Trophoblast cell (in vitro differentiated cells and primary cell): ENCODE results near the gene PARD3B.
A peak's percentile ranks its signal among the peaks of the same experiment; 100 is the strongest.

ENCODE experiments used
- DNase-seq, 2 donors: peaks; one replicate each; pipeline ENCODE4 v3.0.0-alpha.2; 2016
- H2AFZ ChIP-seq: 2 replicates; pipeline ENCODE4 v1.6.1; 2013; ENCODE audit warnings: low read length, moderate library complexity, mild to moderate bottlenecking; ENCODE audit not compliant: insufficient read depth, poor library complexity
- H2AK5ac ChIP-seq: 2 replicates; pipeline ENCODE4 v1.6.1; 2013; ENCODE audit warnings: mild to moderate bottlenecking, low read length
- H2BK120ac ChIP-seq: 2 replicates; pipeline ENCODE4 v1.6.1; 2013; ENCODE audit warnings: low read length, mild to moderate bottlenecking, moderate library complexity; ENCODE audit not compliant: insufficient read depth, poor library complexity
- H2BK12ac ChIP-seq: 2 replicates; pipeline ENCODE4 v1.6.1; 2013; ENCODE audit warnings: mild to moderate bottlenecking, low read length, moderate library complexity
- H2BK5ac ChIP-seq: 2 replicates; pipeline ENCODE4 v1.6.1; 2013; ENCODE audit warnings: low read length, low read depth, moderate library complexity, mild to moderate bottlenecking; ENCODE audit not compliant: poor library complexity
- H3K14ac ChIP-seq: 2 replicates; pipeline ENCODE4 v1.6.1; 2013; ENCODE audit warnings: mild to moderate bottlenecking, low read length
- H3K18ac ChIP-seq: 2 replicates; pipeline ENCODE4 v1.6.1; 2013; ENCODE audit warnings: mild to moderate bottlenecking, low read length
- H3K23ac ChIP-seq: 2 replicates; pipeline ENCODE4 v1.6.1; 2013; ENCODE audit warnings: low read length
- H3K27ac ChIP-seq: 2 replicates; pipeline ENCODE4 v1.5.1; 2013; ENCODE audit warnings: low read depth, mild to moderate bottlenecking, inconsistent platforms, low read length, moderate library complexity
- H3K27me3 ChIP-seq: 2 replicates; pipeline ENCODE4 v1.6.1; 2013; ENCODE audit warnings: inconsistent platforms, mild to moderate bottlenecking, low read length, moderate library complexity; ENCODE audit not compliant: insufficient read depth
- H3K36me3 ChIP-seq, 2 experiments: 1 replicate in 1 of 2; 2 replicates in 1 of 2; pipeline ENCODE4 v1.6.1; 2013; ENCODE audit warnings: low read length in 2 of 2, mild to moderate bottlenecking in 2 of 2, moderate library complexity in 1 of 2; ENCODE audit not compliant: insufficient read depth in 2 of 2, control insufficient read depth in 1 of 2
- H3K4ac ChIP-seq: 2 replicates; pipeline ENCODE4 v1.6.1; 2013; ENCODE audit warnings: low read depth, mild to moderate bottlenecking, low read length, moderate library complexity
- H3K4me1 ChIP-seq, 2 experiments: 1 replicate in 1 of 2; 2 replicates in 1 of 2; pipeline ENCODE4 v1.6.1; 2013; ENCODE audit warnings: low read length in 2 of 2, mild to moderate bottlenecking in 2 of 2, moderate library complexity in 1 of 2; ENCODE audit not compliant: insufficient read depth in 2 of 2, control insufficient read depth in 1 of 2
- H3K4me2 ChIP-seq: 2 replicates; pipeline ENCODE4 v1.6.1; 2013; ENCODE audit warnings: inconsistent platforms, mild to moderate bottlenecking, low read length, moderate library complexity
- H3K4me3 ChIP-seq: 2 replicates; pipeline ENCODE4 v1.5.1; 2013; ENCODE audit warnings: mild to moderate bottlenecking, low read depth, low read length, inconsistent platforms
- H3K79me1 ChIP-seq: one replicate; pipeline ENCODE4 v1.6.1; 2013; ENCODE audit warnings: low read length
- H3K79me2 ChIP-seq: 2 replicates; pipeline ENCODE4 v1.6.1; 2013; ENCODE audit warnings: low read length, mild to moderate bottlenecking; ENCODE audit not compliant: control insufficient read depth, insufficient read depth, poor library complexity
- H3K9ac ChIP-seq: 2 replicates; pipeline ENCODE4 v1.6.1; 2013; ENCODE audit warnings: mild to moderate bottlenecking, low read length
- H3K9me3 ChIP-seq: 2 replicates; pipeline ENCODE4 v1.6.1; 2013; ENCODE audit warnings: low read depth, mild to moderate bottlenecking, control low read depth, inconsistent platforms, low read length; ENCODE audit not compliant: insufficient read depth
- H4K12ac ChIP-seq: 2 replicates; pipeline ENCODE4 v1.6.1; 2013; ENCODE audit warnings: low read depth, mild to moderate bottlenecking, low read length, moderate library complexity
- H4K8ac ChIP-seq: 2 replicates; pipeline ENCODE4 v1.6.1; 2013; ENCODE audit warnings: low read depth, mild to moderate bottlenecking, low read length, moderate library complexity
- H4K91ac ChIP-seq: one replicate; pipeline ENCODE4 v1.6.1; 2013; ENCODE audit warnings: low read depth, mild to moderate bottlenecking, low read length, moderate library complexity
- WGBS: extraction: QIAGEN DNeasy Blood & Tissue Kit; methylation state at CpG from one replicate; pipeline ENCODE4 v1.1.7; 2013; ENCODE audit warnings: missing lambda C conversion rate; ENCODE audit not compliant: insufficient read length, insufficient coverage; ENCODE audit errors: extremely low coverage; 5-methylcytosine and 5-hydroxymethylcytosine counted together

PARD3B gene

GRCh38 chr2:204850581-204850980 lies 305.3 kb downstream of the PARD3B start:
- Histone ChIP-seq H2BK120ac (no peak overlapping the region), H3K14ac (no peak overlapping the region), H3K18ac (no peak overlapping the region), H3K36me3 (no peaks in the 10 kb centered on the region), H3K79me2 (no peaks in the 10 kb centered on the region), H4K8ac (no peak overlapping the region), H3K79me1 (no peaks in the 10 kb centered on the region), H4K91ac (no peak overlapping the region), H2AFZ (no peak overlapping the region), H3K4ac (no peak overlapping the region), H3K9me3 (no peaks in the 10 kb centered on the region), H3K27ac (no peak overlapping the region), H3K4me1 (no peaks in the 10 kb centered on the region), H3K23ac (no peak overlapping the region), H3K4me3 (no peak overlapping the region), H3K9ac (no peak overlapping the region), H2BK5ac (no peak overlapping the region), H2BK12ac (no peak overlapping the region), H2AK5ac (no peak overlapping the region), H3K27me3 (no peaks in the 10 kb centered on the region), H4K12ac (no peak overlapping the region), H3K4me2 (no peak overlapping the region)
- no peak for DNase-seq
- no CpG with 5 or more reads among the region's 4 CpGs for WGBS

GRCh38 chr2:204853905-204854304 lies 308.6 kb downstream of the PARD3B start:
- Histone ChIP-seq H4K8ac (no peak overlapping the region), H3K36me3 (no peaks in the 10 kb centered on the region)

GRCh38 chr2:204860274-204860673 lies 315.0 kb downstream of the PARD3B start:
- no peak overlapping the region for H3K4me2 ChIP-seq
- H3K18ac ChIP-seq = peak overlapping the region; percentile 45
- no peaks in the 10 kb centered on the region for H3K79me2 ChIP-seq
- H2AFZ ChIP-seq = no peak overlapping the region
- no peak overlapping the region for H4K8ac ChIP-seq
- H2BK120ac ChIP-seq = no peak overlapping the region
- H3K4me1 ChIP-seq = no peaks in the 10 kb centered on the region
- no peaks in the 10 kb centered on the region for H3K9me3 ChIP-seq
- no peaks in the 10 kb centered on the region for H3K36me3 ChIP-seq
- H4K12ac ChIP-seq = no peak overlapping the region
- H3K4me3 ChIP-seq = no peak overlapping the region
- DNase-seq = no peak
- H3K27ac ChIP-seq = no peak overlapping the region
- no peak overlapping the region for H4K91ac ChIP-seq
- H3K27me3 ChIP-seq = no peaks in the 10 kb centered on the region
- H2BK5ac ChIP-seq = no peak overlapping the region
- H3K79me1 ChIP-seq = no peaks in the 10 kb centered on the region
- H3K14ac ChIP-seq = no peak overlapping the region
- WGBS = no CpG with 5 or more reads among the region's 6 CpGs
- no peak overlapping the region for H3K23ac ChIP-seq
- no peak overlapping the region for H3K4ac ChIP-seq
- no peak overlapping the region for H2AK5ac ChIP-seq
- H2BK12ac ChIP-seq = no peak overlapping the region
- H3K9ac ChIP-seq = no peak overlapping the region

More at GRCh38 chr2:204853905-204854304, 308.6 kb downstream of the PARD3B start:
- no peak overlapping the region for H2AK5ac ChIP-seq
- no peak overlapping the region for H2BK12ac ChIP-seq
- H3K4me2 ChIP-seq = no peak overlapping the region
- no peak overlapping the region for H4K12ac ChIP-seq
- H3K27ac ChIP-seq = no peak overlapping the region
- no peaks in the 10 kb centered on the region for H3K27me3 ChIP-seq
- no peak overlapping the region for H3K4me3 ChIP-seq
- no peak overlapping the region for H4K91ac ChIP-seq
- H3K79me1 ChIP-seq = no peaks in the 10 kb centered on the region
- H3K4me1 ChIP-seq = no peaks in the 10 kb centered on the region
- no peak overlapping the region for H2BK120ac ChIP-seq
- no CpG with 5 or more reads among the region's 1 CpG for WGBS
- H2AFZ ChIP-seq = no peak overlapping the region
- no peak overlapping the region for H3K14ac ChIP-seq
- H3K9me3 ChIP-seq = no peaks in the 10 kb centered on the region
- H3K79me2 ChIP-seq = no peaks in the 10 kb centered on the region
- no peak overlapping the region for H2BK5ac ChIP-seq
- no peak overlapping the region for H3K18ac ChIP-seq
- H3K9ac ChIP-seq = no peak overlapping the region
- DNase-seq = no peak
- H3K23ac ChIP-seq = no peak overlapping the region
- H3K4ac ChIP-seq = no peak overlapping the region

GRCh38 chr2:204862809-204863208 lies 317.5 kb downstream of the PARD3B start:
- Histone ChIP-seq H2AFZ (no peak overlapping the region), H4K12ac (no peak overlapping the region), H3K4me1 (no peaks in the 10 kb centered on the region), H2BK12ac (no peak overlapping the region), H3K27me3 (no peaks in the 10 kb centered on the region), H3K4me2 (no peak overlapping the region), H3K79me1 (no peaks in the 10 kb centered on the region), H2BK120ac (no peak overlapping the region), H3K79me2 (no peaks in the 10 kb centered on the region), H4K91ac (no peak overlapping the region), H3K14ac (no peak overlapping the region), H3K4me3 (no peak overlapping the region), H4K8ac (no peak overlapping the region), H3K27ac (no peak overlapping the region), H3K18ac (no peak overlapping the region), H3K9ac (no peak overlapping the region), H2BK5ac (no peak overlapping the region), H3K23ac (no peak overlapping the region), H2AK5ac (no peak overlapping the region), H3K36me3 (no peaks in the 10 kb centered on the region), H3K9me3 (no peaks in the 10 kb centered on the region), H3K4ac (no peak overlapping the region)
- no peak for DNase-seq
- no CpG with 5 or more reads among the region's 7 CpGs for WGBS
